ENCODE results near the gene OPA1.

- TF ChIP-seq CTCF (IDR thresholded peaks at IDR 0.05; ENCODE audit: low read depth, low read length, poor library complexity, severe bottlenecking) (no peak), EZH2phosphoT487 (IDR thresholded peaks at IDR 0.05; ENCODE audit: borderline replicate concordance, low read length) (no peak)
These were observed 28.1 kb downstream of the OPA1 start for GRCh38 chr3:193621127-193621526.

Data from DOHH2 (cell line).